Measurements from ENCODE around the gene FTH1.
A peak's percentile ranks its signal among the peaks of the same experiment; 100 is the strongest.

DNA sequence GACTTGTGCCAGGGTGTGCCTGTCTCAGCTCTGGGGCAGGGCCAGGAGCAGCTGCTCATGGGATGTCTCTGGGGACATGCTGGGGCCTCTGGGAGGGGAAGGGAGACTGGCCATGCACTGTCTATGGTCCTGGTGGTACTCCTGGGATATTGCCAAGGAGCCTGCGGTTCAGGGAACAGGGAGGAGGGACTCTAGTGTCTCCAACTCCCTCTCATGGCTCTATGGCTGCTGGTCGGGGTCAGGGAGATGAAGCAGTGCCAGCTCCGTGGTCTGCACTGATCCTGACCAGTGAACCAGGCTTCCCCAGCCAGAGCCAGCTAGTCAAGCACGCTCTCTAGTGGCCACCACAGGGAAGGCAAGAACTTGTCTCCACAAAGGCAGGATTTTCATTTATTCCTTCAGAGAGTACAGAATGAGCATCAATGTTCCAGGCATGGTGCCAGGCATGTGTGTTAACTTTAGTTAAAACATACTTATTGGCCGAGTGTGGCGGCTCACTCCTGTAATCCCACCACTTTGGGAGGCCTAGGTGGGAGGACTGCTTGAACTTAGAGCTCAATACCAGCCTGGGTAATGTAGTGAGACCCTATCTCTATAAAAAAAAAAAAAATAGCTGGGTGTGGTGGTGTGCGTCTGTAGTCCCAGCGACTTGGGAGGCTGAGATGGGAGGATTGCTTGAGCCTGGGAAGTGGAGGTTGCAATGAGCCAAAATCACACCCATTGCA is 19.8 kb downstream of the FTH1 start:
- TF ChIP-seq, protein P1, sequence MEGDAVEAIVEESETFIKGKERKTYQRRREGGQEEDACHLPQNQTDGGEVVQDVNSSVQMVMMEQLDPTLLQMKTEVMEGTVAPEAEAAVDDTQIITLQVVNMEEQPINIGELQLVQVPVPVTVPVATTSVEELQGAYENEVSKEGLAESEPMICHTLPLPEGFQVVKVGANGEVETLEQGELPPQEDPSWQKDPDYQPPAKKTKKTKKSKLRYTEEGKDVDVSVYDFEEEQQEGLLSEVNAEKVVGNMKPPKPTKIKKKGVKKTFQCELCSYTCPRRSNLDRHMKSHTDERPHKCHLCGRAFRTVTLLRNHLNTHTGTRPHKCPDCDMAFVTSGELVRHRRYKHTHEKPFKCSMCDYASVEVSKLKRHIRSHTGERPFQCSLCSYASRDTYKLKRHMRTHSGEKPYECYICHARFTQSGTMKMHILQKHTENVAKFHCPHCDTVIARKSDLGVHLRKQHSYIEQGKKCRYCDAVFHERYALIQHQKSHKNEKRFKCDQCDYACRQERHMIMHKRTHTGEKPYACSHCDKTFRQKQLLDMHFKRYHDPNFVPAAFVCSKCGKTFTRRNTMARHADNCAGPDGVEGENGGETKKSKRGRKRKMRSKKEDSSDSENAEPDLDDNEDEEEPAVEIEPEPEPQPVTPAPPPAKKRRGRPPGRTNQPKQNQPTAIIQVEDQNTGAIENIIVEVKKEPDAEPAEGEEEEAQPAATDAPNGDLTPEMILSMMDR (IDR thresholded peaks at IDR 0.05), result peak; percentile 84 to 96 (median 95)
- no peak for TF ChIP-seq POLR2A (IDR thresholded peaks at IDR 0.05)
